22Rv1 (cell line): Measurements from ENCODE around the gene TMEM117.

Source experiments
- CTCF ChIP-seq: fragments of 450-650 bp; IDR thresholded peaks from 2 replicates; pipeline ENCODE4 v1.5.1; 2017; ENCODE audit warnings: mild to moderate bottlenecking
- ZFX ChIP-seq: fragments of 450-650 bp; IDR thresholded peaks from 2 replicates; pipeline ENCODE4 v1.6.1; 2017; ENCODE audit warnings: antibody characterized with exemption, borderline replicate concordance

- TF ChIP-seq CTCF (no peak), ZFX (no peak)
Measured at GRCh38 chr12:43858991-43859390, 23.1 kb downstream of the TMEM117 start.
